H9 (cell line): ENCODE data around the gene PPM1M. TPM values are rescaled to one million over a fixed set of nuclear protein-coding genes. Genes with fewer than 3 reads are reported as not detected.

Experiments
- DNase-seq: peaks from one replicate; pipeline ENCODE4 v3.0.0-alpha.2; 2017
- H2AFZ ChIP-seq: one replicate; pipeline ENCODE4 v1.6.1; 2013; ENCODE audit warnings: mild to moderate bottlenecking, low read length, control low read depth, moderate library complexity
- H2AK5ac ChIP-seq: 2 replicates; pipeline ENCODE4 v1.6.1; 2013; ENCODE audit warnings: low read length, control low read depth, mixed read lengths; ENCODE audit not compliant: insufficient read length
- H2BK120ac ChIP-seq: one replicate; pipeline ENCODE4 v1.6.1; 2013; ENCODE audit warnings: low read depth, mild to moderate bottlenecking, low read length, control low read depth, inconsistent platforms; ENCODE audit not compliant: poor library complexity, severe bottlenecking
- H2BK12ac ChIP-seq: 2 replicates; pipeline ENCODE4 v1.6.1; 2013; ENCODE audit warnings: low read length, control low read depth, mixed read lengths, low read depth; ENCODE audit not compliant: insufficient read length
- H2BK15ac ChIP-seq: 2 replicates; pipeline ENCODE4 v1.6.1; 2013; ENCODE audit warnings: low read depth, low read length, control low read depth
- H2BK20ac ChIP-seq: one replicate; pipeline ENCODE4 v1.6.1; 2013; ENCODE audit warnings: low read depth, mild to moderate bottlenecking, low read length, control low read depth, inconsistent platforms; ENCODE audit not compliant: poor library complexity, severe bottlenecking
- H2BK5ac ChIP-seq: 2 replicates; pipeline ENCODE4 v1.6.1; 2013; ENCODE audit warnings: low read length, control low read depth, mixed read lengths; ENCODE audit not compliant: insufficient read length
- H3K14ac ChIP-seq: 2 replicates; pipeline ENCODE4 v1.6.1; 2013; ENCODE audit warnings: low read length, control low read depth; ENCODE audit not compliant: insufficient read depth
- H3K18ac ChIP-seq: 2 replicates; pipeline ENCODE4 v1.6.1; 2013; ENCODE audit warnings: low read depth, mild to moderate bottlenecking, mixed read lengths, low read length, control low read depth; ENCODE audit not compliant: insufficient read length
- H3K23ac ChIP-seq: 2 replicates; pipeline ENCODE4 v1.6.1; 2013; ENCODE audit warnings: low read length, control low read depth, mixed read lengths, low read depth; ENCODE audit not compliant: insufficient read length
- H3K23me2 ChIP-seq: 2 replicates; pipeline ENCODE4 v1.6.1; 2013; ENCODE audit warnings: low read depth, mild to moderate bottlenecking, mixed read lengths, low read length, control low read depth; ENCODE audit not compliant: insufficient read length, poor library complexity, severe bottlenecking
- H3K27ac ChIP-seq: 2 replicates; pipeline ENCODE4 v1.5.1; 2013; ENCODE audit warnings: low read length, control low read depth, mixed read lengths, low read depth; ENCODE audit not compliant: insufficient read length
- H3K27me3 ChIP-seq: 2 replicates; pipeline ENCODE4 v1.6.1; 2013; ENCODE audit warnings: low read length, control low read depth, inconsistent platforms; ENCODE audit not compliant: insufficient read depth
- H3K4ac ChIP-seq: 2 replicates; pipeline ENCODE4 v1.6.1; 2013; ENCODE audit warnings: low read depth, mild to moderate bottlenecking, control low read depth, inconsistent platforms, low read length, moderate library complexity
- H3K4me1 ChIP-seq: 2 replicates; pipeline ENCODE4 v1.6.1; 2013; ENCODE audit warnings: low read length, control low read depth, inconsistent platforms; ENCODE audit not compliant: insufficient read depth
- H3K4me2 ChIP-seq: 2 replicates; pipeline ENCODE4 v1.6.1; 2013; ENCODE audit warnings: low read length, control low read depth, mixed read lengths; ENCODE audit not compliant: insufficient read length, insufficient read depth
- H3K56ac ChIP-seq: 2 replicates; pipeline ENCODE4 v1.6.1; 2013; ENCODE audit warnings: low read depth, mild to moderate bottlenecking, mixed read lengths, low read length, control low read depth; ENCODE audit not compliant: insufficient read length
- H3K79me1 ChIP-seq: 2 replicates; pipeline ENCODE4 v1.6.1; 2013; ENCODE audit warnings: low read depth, mild to moderate bottlenecking, moderate library complexity, low read length, control low read depth, inconsistent platforms; ENCODE audit not compliant: insufficient read depth, poor library complexity, severe bottlenecking
- H3K79me2 ChIP-seq: 2 replicates; pipeline ENCODE4 v1.6.1; 2013; ENCODE audit warnings: low read length, control low read depth, inconsistent platforms; ENCODE audit not compliant: insufficient read depth
- H3K9ac ChIP-seq: 2 replicates; pipeline ENCODE4 v1.6.1; 2013; ENCODE audit warnings: low read length, control low read depth, mixed read lengths; ENCODE audit not compliant: insufficient read length; ENCODE audit errors: extremely low read depth
- H3K9me3 ChIP-seq: one replicate; pipeline ENCODE4 v1.6.1; 2013; ENCODE audit warnings: low read depth, low read length, inconsistent platforms; ENCODE audit not compliant: control insufficient read depth
- H3T11ph ChIP-seq: one replicate; pipeline ENCODE4 v1.6.1; 2013; ENCODE audit warnings: mild to moderate bottlenecking, low read length, control low read depth, inconsistent platforms
- H4K20me1 ChIP-seq: one replicate; pipeline ENCODE4 v1.6.1; 2013; ENCODE audit not compliant: control insufficient read depth, insufficient read length, insufficient read depth
- H4K5ac ChIP-seq: 2 replicates; pipeline ENCODE4 v1.6.1; 2013; ENCODE audit warnings: low read depth, mild to moderate bottlenecking, mixed read lengths, low read length, control low read depth; ENCODE audit not compliant: insufficient read length
- H4K8ac ChIP-seq: replicated peaks from 2 replicates; pipeline ENCODE4 v1.6.1; 2013; ENCODE audit warnings: low read length, control low read depth, mixed read lengths, low read depth; ENCODE audit not compliant: insufficient read length
- H4K91ac ChIP-seq: 2 replicates; pipeline ENCODE4 v1.6.1; 2013; ENCODE audit warnings: low read depth, mild to moderate bottlenecking, moderate library complexity, mixed read lengths, low read length, control low read depth; ENCODE audit not compliant: insufficient read length
- H3K27ac Mint-ChIP-seq, 3 experiments: 2 replicates in 2 of 3; 3 replicates in 1 of 3; pipeline ENCODE4 v1.8.0; 2020 to 2021; ENCODE audit warnings: mixed read lengths in 3 of 3, mild to moderate bottlenecking in 1 of 3, moderate library complexity in 1 of 3
- H3K27me3 Mint-ChIP-seq: 2 replicates; pipeline ENCODE4 v1.8.0; 2021; ENCODE audit warnings: low read depth, mild to moderate bottlenecking, moderate library complexity, mixed read lengths
- H3K36me3 Mint-ChIP-seq, 3 experiments: 2 replicates in 2 of 3; 3 replicates in 1 of 3; pipeline ENCODE4 v1.8.0; 2020 to 2021; ENCODE audit warnings: low read depth in 3 of 3, mixed read lengths in 3 of 3; ENCODE audit not compliant: insufficient read depth in 1 of 3
- H3K4me1 Mint-ChIP-seq, 2 experiments: 2 replicates each; pipeline ENCODE4 v1.8.0; 2020; ENCODE audit warnings: mixed read lengths in 2 of 2
- H3K4me3 Mint-ChIP-seq, 2 experiments: 2 replicates in 1 of 2; 3 replicates in 1 of 2; pipeline ENCODE4 v1.8.0; 2020 to 2021; ENCODE audit warnings: mild to moderate bottlenecking in 2 of 2, mixed read lengths in 2 of 2, moderate library complexity in 1 of 2
- H3K9me3 Mint-ChIP-seq, 2 experiments: 2 replicates in 1 of 2; 3 replicates in 1 of 2; pipeline ENCODE4 v1.8.0; 2020; ENCODE audit warnings: mild to moderate bottlenecking in 2 of 2, mixed read lengths in 2 of 2, moderate library complexity in 1 of 2
- WGBS: extraction: QIAGEN DNeasy Blood & Tissue Kit; methylation state at CpG from one replicate; pipeline ENCODE4 v1.1.7; 2013; ENCODE audit warnings: missing lambda C conversion rate, low lambda C conversion rate, mixed read lengths; ENCODE audit not compliant: insufficient read length; ENCODE audit errors: extremely low coverage; 5-methylcytosine and 5-hydroxymethylcytosine counted together
- total RNA-seq: library from RNA; stranded (reverse); gene quantifications from 2 replicates; pipeline ENCODE4 v1.2.1, GENCODE V29; 2021
- TF ChIP-seq, protein P1 (sequence below): fragments of 200-600 bp; sonication (generic); conservative IDR thresholded peaks from 3 replicates; pipeline ENCODE4 v1.8.0; 2021; ENCODE audit warnings: antibody characterized with exemption, mild to moderate bottlenecking

Gene PPM1M
- total RNA-seq, 1 experiment from 2014 or later: 7.4 TPM

DNA sequence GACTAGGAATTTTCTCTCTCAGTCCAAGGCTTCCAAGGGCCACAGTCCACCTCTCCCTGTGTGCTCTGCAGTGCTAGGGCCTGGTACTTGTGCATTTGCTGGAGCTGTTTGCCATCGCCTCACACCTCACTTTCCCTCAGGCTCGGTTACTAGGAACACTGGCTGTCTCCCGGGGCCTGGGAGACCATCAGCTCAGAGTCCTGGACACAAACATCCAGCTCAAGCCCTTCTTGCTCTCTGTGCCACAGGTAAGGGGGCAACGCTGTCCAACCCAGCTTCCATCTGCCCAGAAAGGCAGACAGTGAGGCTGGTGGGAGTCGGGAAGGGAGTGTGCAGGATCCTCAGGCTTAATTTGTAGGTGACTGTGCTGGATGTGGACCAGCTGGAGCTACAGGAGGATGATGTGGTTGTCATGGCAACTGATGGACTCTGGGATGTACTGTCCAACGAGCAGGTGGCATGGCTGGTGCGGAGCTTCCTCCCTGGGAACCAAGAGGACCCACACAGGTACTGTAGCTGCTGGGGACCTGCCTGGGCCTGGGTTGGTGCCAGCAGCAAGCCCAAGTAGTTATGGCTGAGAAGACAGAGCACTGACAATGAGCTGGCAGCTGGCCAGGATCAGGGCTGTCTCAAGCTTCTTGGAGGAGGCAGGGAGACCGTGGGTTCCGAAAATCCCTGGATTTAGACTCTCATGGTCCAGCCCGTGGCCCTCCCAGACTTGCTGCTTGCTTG is 3.4 kb downstream of the PPM1M start:
- no peak overlapping the region for H2BK5ac ChIP-seq
- H4K20me1 ChIP-seq: no peaks in the 10 kb centered on the region
- peaks cover 32% of the 10 kb centered on the region for H3K27me3 Mint-ChIP-seq
- H3K18ac ChIP-seq: no peak overlapping the region
- peaks cover 6 to 56% (median 20%) of the 10 kb centered on the region in 3 experiments; a peak in 5 of 7 replicates for H3K36me3 Mint-ChIP-seq
- H2BK15ac ChIP-seq: no peak overlapping the region
- TF ChIP-seq, protein P1, sequence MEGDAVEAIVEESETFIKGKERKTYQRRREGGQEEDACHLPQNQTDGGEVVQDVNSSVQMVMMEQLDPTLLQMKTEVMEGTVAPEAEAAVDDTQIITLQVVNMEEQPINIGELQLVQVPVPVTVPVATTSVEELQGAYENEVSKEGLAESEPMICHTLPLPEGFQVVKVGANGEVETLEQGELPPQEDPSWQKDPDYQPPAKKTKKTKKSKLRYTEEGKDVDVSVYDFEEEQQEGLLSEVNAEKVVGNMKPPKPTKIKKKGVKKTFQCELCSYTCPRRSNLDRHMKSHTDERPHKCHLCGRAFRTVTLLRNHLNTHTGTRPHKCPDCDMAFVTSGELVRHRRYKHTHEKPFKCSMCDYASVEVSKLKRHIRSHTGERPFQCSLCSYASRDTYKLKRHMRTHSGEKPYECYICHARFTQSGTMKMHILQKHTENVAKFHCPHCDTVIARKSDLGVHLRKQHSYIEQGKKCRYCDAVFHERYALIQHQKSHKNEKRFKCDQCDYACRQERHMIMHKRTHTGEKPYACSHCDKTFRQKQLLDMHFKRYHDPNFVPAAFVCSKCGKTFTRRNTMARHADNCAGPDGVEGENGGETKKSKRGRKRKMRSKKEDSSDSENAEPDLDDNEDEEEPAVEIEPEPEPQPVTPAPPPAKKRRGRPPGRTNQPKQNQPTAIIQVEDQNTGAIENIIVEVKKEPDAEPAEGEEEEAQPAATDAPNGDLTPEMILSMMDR: no peak
- WGBS: no CpG with 5 or more reads among the region's 10 CpGs
- no peak overlapping the region for H2AFZ ChIP-seq
- peaks cover 3% of the 10 kb centered on the region for H3K23me2 ChIP-seq
- peaks cover 0 to 10% of the 10 kb centered on the region in 2 experiments; a peak in 3 of 4 replicates for H3K4me1 Mint-ChIP-seq
- no peak overlapping the region for H3K27ac ChIP-seq
- H3T11ph ChIP-seq: no peak overlapping the region
- DNase-seq: peak; percentile 29
- no peak overlapping the region for H4K91ac ChIP-seq
- no peak overlapping the region for H3K23ac ChIP-seq
- no peak overlapping the region for H3K56ac ChIP-seq
- H2AK5ac ChIP-seq: no peak overlapping the region
- H3K79me1 ChIP-seq: no peaks in the 10 kb centered on the region
- no peak overlapping the region for H3K4me2 ChIP-seq
- no peak overlapping the region for H3K27ac Mint-ChIP-seq
- H4K8ac ChIP-seq: no peak overlapping the region
- no peak overlapping the region for H3K4ac ChIP-seq
- no peak overlapping the region for H3K9ac ChIP-seq
- no peaks in the 10 kb centered on the region for H3K9me3 Mint-ChIP-seq
- no peak overlapping the region for H2BK120ac ChIP-seq
- no peak overlapping the region for H2BK20ac ChIP-seq
- H3K4me3 Mint-ChIP-seq: no peak overlapping the region
- H2BK12ac ChIP-seq: no peak overlapping the region
- H3K79me2 ChIP-seq: no peaks in the 10 kb centered on the region
- H4K5ac ChIP-seq: no peak overlapping the region
- no peaks in the 10 kb centered on the region for H3K9me3 ChIP-seq
- H3K14ac ChIP-seq: no peak overlapping the region
- no peaks in the 10 kb centered on the region for H3K4me1 ChIP-seq
- H3K27me3 ChIP-seq: peaks cover 14% of the 10 kb centered on the region; the same call in 1 of the 2 replicates
